PFSK-1 (cell line): ENCODE data around the gene ATN1.

Source experiments
- REST ChIP-seq, 2 experiments: IDR thresholded peaks; 2 replicates each; pipeline versions ENCODE4 v1.6.1 to v1.8.0; 2011 to 2012; ENCODE audit warnings: low read depth in 2 of 2, low read length in 2 of 2, control low read depth in 1 of 2, inconsistent platforms in 1 of 2, mild to moderate bottlenecking in 1 of 2, moderate library complexity in 1 of 2; ENCODE audit not compliant: insufficient read depth in 1 of 2
- TAF1 ChIP-seq: IDR thresholded peaks from 2 replicates; pipeline ENCODE4 v1.6.1; 2012; ENCODE audit warnings: low read length, control low read depth, borderline replicate concordance; ENCODE audit not compliant: insufficient read depth

- no peak for TF ChIP-seq TAF1
- no peak for TF ChIP-seq REST (IDR thresholded peaks at IDR 0.05; ENCODE audit: insufficient read depth in 1 of 2, low read depth in 2 of 2, low read length in 2 of 2)
These were observed 33.0 kb downstream of the ATN1 start for GRCh38 chr12:6960593-6961277.
